Upper lobe of left lung (tissue), 4 donors: Measurements from ENCODE around the gene SLC13A3.

Experiments used
- EP300 ChIP-seq, 4 donors: sonication (generic); formaldehyde crosslinking; IDR thresholded peaks; one replicate each; pipeline ENCODE4 v1.5.1; 2017; ENCODE audit warnings: antibody characterized with exemption in 4 of 4, control low read depth in 2 of 4
- POLR2A ChIP-seq, 4 donors: fragments of 450-650 bp; IDR thresholded peaks; one replicate each; pipeline ENCODE4 v1.5.1; 2016 to 2017; ENCODE audit warnings: antibody characterized with exemption in 4 of 4, mild to moderate bottlenecking in 2 of 4
- TF ChIP-seq, protein P1 (sequence below), 6 experiments: fragments of 450-650 bp in 4 of 6; fragments of 200-600 bp in 2 of 6; sonication (generic) in 2 of 6; IDR thresholded peaks; one replicate each; pipeline ENCODE4 v1.5.1; 2016 to 2019; ENCODE audit warnings: antibody characterized with exemption in 6 of 6

GRCh38 chr20:46570956-46571355, 80.3 kb downstream of the SLC13A3 start:
- TF ChIP-seq, protein P1, sequence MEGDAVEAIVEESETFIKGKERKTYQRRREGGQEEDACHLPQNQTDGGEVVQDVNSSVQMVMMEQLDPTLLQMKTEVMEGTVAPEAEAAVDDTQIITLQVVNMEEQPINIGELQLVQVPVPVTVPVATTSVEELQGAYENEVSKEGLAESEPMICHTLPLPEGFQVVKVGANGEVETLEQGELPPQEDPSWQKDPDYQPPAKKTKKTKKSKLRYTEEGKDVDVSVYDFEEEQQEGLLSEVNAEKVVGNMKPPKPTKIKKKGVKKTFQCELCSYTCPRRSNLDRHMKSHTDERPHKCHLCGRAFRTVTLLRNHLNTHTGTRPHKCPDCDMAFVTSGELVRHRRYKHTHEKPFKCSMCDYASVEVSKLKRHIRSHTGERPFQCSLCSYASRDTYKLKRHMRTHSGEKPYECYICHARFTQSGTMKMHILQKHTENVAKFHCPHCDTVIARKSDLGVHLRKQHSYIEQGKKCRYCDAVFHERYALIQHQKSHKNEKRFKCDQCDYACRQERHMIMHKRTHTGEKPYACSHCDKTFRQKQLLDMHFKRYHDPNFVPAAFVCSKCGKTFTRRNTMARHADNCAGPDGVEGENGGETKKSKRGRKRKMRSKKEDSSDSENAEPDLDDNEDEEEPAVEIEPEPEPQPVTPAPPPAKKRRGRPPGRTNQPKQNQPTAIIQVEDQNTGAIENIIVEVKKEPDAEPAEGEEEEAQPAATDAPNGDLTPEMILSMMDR (IDR thresholded peaks at IDR 0.05) = no peak
- no peak for TF ChIP-seq EP300 (IDR thresholded peaks at IDR 0.05)
- no peak for TF ChIP-seq POLR2A (IDR thresholded peaks at IDR 0.05)
